ENCODE data around the gene TARBP1.
"Not testable (repeated sequence)": the region's sequence is repeated elsewhere in the genome, so short reads cannot be mapped to it uniquely, and the experiment has no call there.

TARBP1 gene

GRCh38 chr1:234400773-234401172 lies 78.2 kb downstream of the TARBP1 start:
- H3K36me3 ChIP-seq (ENCODE audit: control insufficient read depth, insufficient read depth, low read length), result peaks cover 3% of the 10 kb centered on the region
- no peak for TF ChIP-seq CTCF (IDR thresholded peaks at IDR 0.05; ENCODE audit: insufficient read depth, low read length, poor library complexity, severe bottlenecking)
- no peaks in the 10 kb centered on the region for H3K27me3 ChIP-seq (replicated peaks; ENCODE audit: control insufficient read depth, insufficient read depth, low read length)
- H3K4me3 ChIP-seq (replicated peaks; ENCODE audit: low read depth, low read length), result peak overlapping the region; percentile 7
- no peak for DNase-seq (ENCODE audit: extremely low read depth, insufficient read length)

- not testable (repeated sequence) for DNase-seq (ENCODE audit: extremely low read depth, insufficient read length); H3K27me3 ChIP-seq (replicated peaks; ENCODE audit: control insufficient read depth, insufficient read depth, low read length); H3K36me3 ChIP-seq (ENCODE audit: control insufficient read depth, insufficient read depth, low read length); H3K4me3 ChIP-seq (replicated peaks; ENCODE audit: low read depth, low read length)
These were observed 79.5 kb downstream of the TARBP1 start for GRCh38 chr1:234399515-234399914.

GRCh38 chr1:234398849-234399381 lies 80.1 kb downstream of the TARBP1 start:
- Histone ChIP-seq H3K36me3 (ENCODE audit: control insufficient read depth, insufficient read depth, low read length) (peaks cover 1% of the 10 kb centered on the region; the same call in 1 of the 2 replicates), H3K27me3 (replicated peaks; ENCODE audit: control insufficient read depth, insufficient read depth, low read length) (no peaks in the 10 kb centered on the region), H3K4me3 (replicated peaks; ENCODE audit: low read depth, low read length) (peak overlapping the region; percentile 16)
- DNase-seq (ENCODE audit: extremely low read depth, insufficient read length), result peak; percentile 61
- no peak for TF ChIP-seq CTCF (IDR thresholded peaks at IDR 0.05; ENCODE audit: insufficient read depth, low read length, poor library complexity, severe bottlenecking)

- TF ChIP-seq CTCF (IDR thresholded peaks at IDR 0.05; ENCODE audit: insufficient read depth, low read length, poor library complexity, severe bottlenecking), result no peak
- Histone ChIP-seq H3K27me3 (replicated peaks; ENCODE audit: control insufficient read depth, insufficient read depth, low read length) (no peaks in the 10 kb centered on the region), H3K4me3 (replicated peaks; ENCODE audit: low read depth, low read length) (no peak overlapping the region), H3K36me3 (ENCODE audit: control insufficient read depth, insufficient read depth, low read length) (peaks cover 4% of the 10 kb centered on the region; the same call in 1 of the 2 replicates)
- no peak for DNase-seq (ENCODE audit: extremely low read depth, insufficient read length)
These were observed 81.2 kb downstream of the TARBP1 start for GRCh38 chr1:234397732-234398131.

GRCh38 chr1:234396871-234397270 lies 82.1 kb downstream of the TARBP1 start:
- TF ChIP-seq CTCF (IDR thresholded peaks at IDR 0.05; ENCODE audit: insufficient read depth, low read length, poor library complexity, severe bottlenecking), result no peak
- Histone ChIP-seq H3K27me3 (replicated peaks; ENCODE audit: control insufficient read depth, insufficient read depth, low read length) (no peaks in the 10 kb centered on the region), H3K4me3 (replicated peaks; ENCODE audit: low read depth, low read length) (no peak overlapping the region), H3K36me3 (ENCODE audit: control insufficient read depth, insufficient read depth, low read length) (peaks cover 4% of the 10 kb centered on the region)
- DNase-seq (ENCODE audit: extremely low read depth, insufficient read length), result no peak

GRCh38 chr1:234396092-234396491 lies 82.9 kb downstream of the TARBP1 start:
- Histone ChIP-seq H3K4me3 (replicated peaks; ENCODE audit: low read depth, low read length) (no peak overlapping the region), H3K27me3 (replicated peaks; ENCODE audit: control insufficient read depth, insufficient read depth, low read length) (no peaks in the 10 kb centered on the region), H3K36me3 (ENCODE audit: control insufficient read depth, insufficient read depth, low read length) (peaks cover 4% of the 10 kb centered on the region)
- no peak for DNase-seq (ENCODE audit: extremely low read depth, insufficient read length)
- TF ChIP-seq CTCF (IDR thresholded peaks at IDR 0.05; ENCODE audit: insufficient read depth, low read length, poor library complexity, severe bottlenecking), result no peak

Data from GM06990 (cell line).